Measurements from ENCODE around the gene TSC22D2. TPM values are rescaled to one million over a fixed set of nuclear protein-coding genes. Genes with fewer than 3 reads are reported as not detected.

The TSC22D2 gene
- polyA plus RNA-seq, 3 donors: 5.1 to 12.9 (median 5.7) TPM

DNA sequence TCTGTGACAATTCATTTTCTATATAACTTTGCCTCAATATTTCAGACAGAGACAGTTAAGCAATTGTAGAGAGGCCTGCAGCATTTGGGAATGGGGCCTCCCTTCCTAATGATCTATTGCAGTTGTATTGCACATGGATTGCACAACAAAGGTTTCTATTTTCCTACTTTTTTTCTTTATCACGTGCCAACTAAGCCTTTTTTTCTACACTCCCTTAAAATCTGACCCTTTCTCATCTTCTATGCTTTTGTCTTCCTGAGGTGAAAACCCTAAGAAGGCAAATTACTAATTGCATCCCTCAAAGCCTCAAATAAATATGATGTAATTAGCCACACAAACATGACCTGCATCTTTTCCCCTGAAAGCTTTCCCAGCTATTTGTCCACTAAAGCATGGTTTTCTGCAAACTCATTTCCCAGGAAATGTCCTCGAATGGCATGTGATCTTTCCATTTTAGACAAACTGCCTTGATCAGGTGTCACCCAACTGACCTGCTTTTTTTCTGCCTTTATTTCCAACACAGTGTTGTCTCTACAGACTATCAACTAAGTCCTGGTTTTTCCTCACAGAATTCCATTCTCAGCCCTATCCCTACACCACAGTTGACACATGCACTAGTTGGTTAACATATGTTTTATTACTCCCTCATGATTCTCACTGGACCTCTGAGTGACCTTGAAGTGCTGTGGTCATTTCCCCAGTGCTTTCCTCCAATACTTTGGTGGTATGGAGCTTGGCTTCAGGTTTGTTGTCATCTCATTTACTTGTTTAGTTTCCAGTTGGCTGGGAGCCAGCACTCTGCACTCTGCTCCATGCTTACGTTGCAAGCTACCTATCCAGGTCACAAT is 31.9 kb upstream of the TSC22D2 start:
- H3K9me3 ChIP-seq (replicated peaks in 1 of 2; ENCODE audit: control insufficient read depth in 1 of 2, insufficient read depth in 1 of 2, low read length in 2 of 2): no peaks in the 10 kb centered on the region

DNA sequence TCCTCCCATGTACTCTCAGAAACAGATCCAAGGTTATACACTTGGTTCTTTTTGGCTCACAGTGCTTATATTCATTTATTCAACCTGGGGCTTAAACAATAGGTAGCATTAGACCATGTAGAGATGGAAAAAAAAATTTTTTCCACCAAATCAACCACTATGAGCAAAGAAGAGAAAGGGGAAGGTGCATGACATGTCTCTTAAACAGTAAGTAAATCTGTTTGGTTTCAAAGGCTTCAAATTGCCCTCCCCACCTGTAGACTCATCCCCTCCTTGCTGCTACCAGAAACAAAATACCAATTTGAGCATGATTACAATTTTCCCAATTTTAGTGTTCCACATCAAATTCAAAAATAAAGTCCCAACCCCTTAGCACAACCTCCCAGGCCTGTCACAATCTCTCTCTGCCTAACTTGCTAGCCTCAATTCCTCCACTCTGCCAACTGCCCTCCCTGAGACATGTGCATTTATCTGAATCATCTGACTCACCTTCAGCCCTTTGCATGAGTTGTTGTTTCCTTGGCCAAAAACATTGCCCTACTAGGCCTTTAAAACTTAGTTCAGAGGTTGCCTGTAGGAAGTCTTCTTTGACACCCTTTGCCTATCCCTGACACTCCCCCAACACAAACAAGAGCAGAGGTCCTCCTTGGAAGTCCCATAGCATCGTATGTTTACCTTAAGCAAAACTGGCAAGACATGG is 30.3 kb upstream of the TSC22D2 start:
- Mint-ChIP-seq H3K4me3 (no peak overlapping the region), H3K4me1 (peaks cover 24% of the 10 kb centered on the region), H3K9me3 (no peaks in the 10 kb centered on the region), H3K27me3 (ENCODE audit: low read depth in 3 of 3) (no peaks in the 10 kb centered on the region), H3K36me3 (no peaks in the 10 kb centered on the region), H3K27ac (no peak overlapping the region)
- Histone ChIP-seq H3K4me2 (replicated peaks; ENCODE audit: extremely low read depth, low read length, poor library complexity, severe bottlenecking) (no peak overlapping the region), H3K27ac (ENCODE audit: low read depth in 1 of 2, low read length in 2 of 2) (no peak overlapping the region), H3K27me3 (ENCODE audit: control insufficient read depth in 2 of 2, insufficient read depth in 2 of 2, low read length in 2 of 2) (no peaks in the 10 kb centered on the region), H3K79me2 (ENCODE audit: insufficient read depth, low read length) (no peaks in the 10 kb centered on the region), H3K4me1 (ENCODE audit: control insufficient read depth in 1 of 2, insufficient read depth in 2 of 2, low read length in 2 of 2) (peaks cover 10 to 21% of the 10 kb centered on the region in 2 donors), H3K4me3 (replicated peaks in 1 of 3; ENCODE audit: low read depth in 2 of 3, low read length in 3 of 3) (no peak overlapping the region), H3K9me3 (replicated peaks in 1 of 2; ENCODE audit: control insufficient read depth in 1 of 2, insufficient read depth in 1 of 2, low read length in 2 of 2) (no peaks in the 10 kb centered on the region), H4K20me1 (ENCODE audit: insufficient read depth, low read length) (no peaks in the 10 kb centered on the region), H3K9ac (ENCODE audit: insufficient read depth, low read length, poor library complexity, severe bottlenecking) (no peak overlapping the region), H2AFZ (ENCODE audit: insufficient read depth, low read depth, low read length, poor library complexity, severe bottlenecking) (no peak overlapping the region), H3K36me3 (replicated peaks in 1 of 2; ENCODE audit: control insufficient read depth in 1 of 2, insufficient read depth in 2 of 2, low read length in 2 of 2) (no peaks in the 10 kb centered on the region)
- intact Hi-C loops (cut with micrococcal nuclease): no loop called here
- no peak for DNase-seq
- TF ChIP-seq, protein P1, sequence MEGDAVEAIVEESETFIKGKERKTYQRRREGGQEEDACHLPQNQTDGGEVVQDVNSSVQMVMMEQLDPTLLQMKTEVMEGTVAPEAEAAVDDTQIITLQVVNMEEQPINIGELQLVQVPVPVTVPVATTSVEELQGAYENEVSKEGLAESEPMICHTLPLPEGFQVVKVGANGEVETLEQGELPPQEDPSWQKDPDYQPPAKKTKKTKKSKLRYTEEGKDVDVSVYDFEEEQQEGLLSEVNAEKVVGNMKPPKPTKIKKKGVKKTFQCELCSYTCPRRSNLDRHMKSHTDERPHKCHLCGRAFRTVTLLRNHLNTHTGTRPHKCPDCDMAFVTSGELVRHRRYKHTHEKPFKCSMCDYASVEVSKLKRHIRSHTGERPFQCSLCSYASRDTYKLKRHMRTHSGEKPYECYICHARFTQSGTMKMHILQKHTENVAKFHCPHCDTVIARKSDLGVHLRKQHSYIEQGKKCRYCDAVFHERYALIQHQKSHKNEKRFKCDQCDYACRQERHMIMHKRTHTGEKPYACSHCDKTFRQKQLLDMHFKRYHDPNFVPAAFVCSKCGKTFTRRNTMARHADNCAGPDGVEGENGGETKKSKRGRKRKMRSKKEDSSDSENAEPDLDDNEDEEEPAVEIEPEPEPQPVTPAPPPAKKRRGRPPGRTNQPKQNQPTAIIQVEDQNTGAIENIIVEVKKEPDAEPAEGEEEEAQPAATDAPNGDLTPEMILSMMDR (IDR thresholded peaks at IDR 0.05): no peak
- WGBS (ENCODE audit: insufficient coverage): 100% methylated on average over 1 of the region's 1 CpG

More for the DNA sequence above, 31.9 kb upstream of the TSC22D2 start:
- Mint-ChIP-seq H3K4me3 (no peak overlapping the region), H3K36me3 (no peaks in the 10 kb centered on the region), H3K27me3 (ENCODE audit: low read depth in 3 of 3) (no peaks in the 10 kb centered on the region), H3K9me3 (no peaks in the 10 kb centered on the region), H3K27ac (peak overlapping the region in 1 of 7 donors; percentile 61), H3K4me1 (peaks cover 26% of the 10 kb centered on the region)
- H3K4me2 ChIP-seq (replicated peaks; ENCODE audit: extremely low read depth, low read length, poor library complexity, severe bottlenecking): no peak overlapping the region
- H3K4me3 ChIP-seq (replicated peaks in 1 of 3; ENCODE audit: low read depth in 2 of 3, low read length in 3 of 3): no peak overlapping the region
- peaks cover 10 to 21% of the 10 kb centered on the region in 2 donors for H3K4me1 ChIP-seq (ENCODE audit: control insufficient read depth in 1 of 2, insufficient read depth in 2 of 2, low read length in 2 of 2)
- TF ChIP-seq, protein P1 (IDR thresholded peaks at IDR 0.05): no peak
- peak overlapping the region; percentile 17 for H2AFZ ChIP-seq (ENCODE audit: insufficient read depth, low read depth, low read length, poor library complexity, severe bottlenecking)
- H3K79me2 ChIP-seq (ENCODE audit: insufficient read depth, low read length): no peaks in the 10 kb centered on the region
- H3K9ac ChIP-seq (ENCODE audit: insufficient read depth, low read length, poor library complexity, severe bottlenecking): no peak overlapping the region
- 8% methylated on average over 1 of the region's 3 CpGs for WGBS (ENCODE audit: insufficient coverage)
- no peaks in the 10 kb centered on the region for H3K27me3 ChIP-seq (ENCODE audit: control insufficient read depth in 2 of 2, insufficient read depth in 2 of 2, low read length in 2 of 2)
- intact Hi-C loops (cut with micrococcal nuclease): no loop called here
- H4K20me1 ChIP-seq (ENCODE audit: insufficient read depth, low read length): no peaks in the 10 kb centered on the region
- no peak for DNase-seq
- H3K27ac ChIP-seq (ENCODE audit: low read depth in 1 of 2, low read length in 2 of 2): no peak overlapping the region
- H3K36me3 ChIP-seq (replicated peaks in 1 of 2; ENCODE audit: control insufficient read depth in 1 of 2, insufficient read depth in 2 of 2, low read length in 2 of 2): no peaks in the 10 kb centered on the region
